Muscle of leg (tissue), 11 donors: ENCODE measurements around the gene P2RY11. TPM values are rescaled to one million over a fixed set of nuclear protein-coding genes. Genes with fewer than 3 reads are reported as not detected.

Source experiments
- DNase-seq: peaks from one replicate; pipeline ENCODE4 v3.0.0; 2013
- H3K27ac ChIP-seq: one replicate; pipeline ENCODE4 v1.5.1; 2013; ENCODE audit warnings: mild to moderate bottlenecking, low read length, control low read depth
- H3K27me3 ChIP-seq: one replicate; pipeline ENCODE4 v1.6.1; 2013; ENCODE audit warnings: low read length; ENCODE audit not compliant: control insufficient read depth, insufficient read depth
- H3K36me3 ChIP-seq: one replicate; pipeline ENCODE4 v1.6.1; 2013; ENCODE audit warnings: low read length; ENCODE audit not compliant: control insufficient read depth, insufficient read depth
- H3K4me1 ChIP-seq: one replicate; pipeline ENCODE4 v1.6.1; 2013; ENCODE audit warnings: low read length; ENCODE audit not compliant: control insufficient read depth, insufficient read depth
- H3K4me3 ChIP-seq: one replicate; pipeline ENCODE4 v1.5.1; 2013; ENCODE audit warnings: low read length, control low read depth
- H3K9me3 ChIP-seq: replicated peaks from 2 replicates; pipeline ENCODE4 v1.6.1; 2013; ENCODE audit warnings: low read depth, low read length; ENCODE audit not compliant: control insufficient read depth
- WGBS: methylation state at CpG from one replicate; pipeline ENCODE4 v1.1.5; 2013; ENCODE audit warnings: missing lambda C conversion rate; ENCODE audit not compliant: insufficient coverage; 5-methylcytosine and 5-hydroxymethylcytosine counted together
- polyA plus RNA-seq, 8 donors: library from polyadenylated mRNA; unstranded; fragments of 120-200 nt; gene quantifications; one replicate each; pipeline versions ENCODE4 v1.2.1 to v1.2.3, GENCODE V29; 2013; ENCODE audit warnings: inconsistent platforms in 1 of 8, low replicate concordance in 1 of 8; ENCODE audit not compliant: insufficient read length in 8 of 8, insufficient read depth in 1 of 8
- total RNA-seq: library from RNA; stranded (reverse); fragments of 120-200 nt; gene quantifications from one replicate; pipeline ENCODE4 v1.2.4, GENCODE V29; 2013

P2RY11 gene
- total and polyA plus RNA-seq, 9 donors = 2.7 to 14.2 (median 9.5) TPM

DNA sequence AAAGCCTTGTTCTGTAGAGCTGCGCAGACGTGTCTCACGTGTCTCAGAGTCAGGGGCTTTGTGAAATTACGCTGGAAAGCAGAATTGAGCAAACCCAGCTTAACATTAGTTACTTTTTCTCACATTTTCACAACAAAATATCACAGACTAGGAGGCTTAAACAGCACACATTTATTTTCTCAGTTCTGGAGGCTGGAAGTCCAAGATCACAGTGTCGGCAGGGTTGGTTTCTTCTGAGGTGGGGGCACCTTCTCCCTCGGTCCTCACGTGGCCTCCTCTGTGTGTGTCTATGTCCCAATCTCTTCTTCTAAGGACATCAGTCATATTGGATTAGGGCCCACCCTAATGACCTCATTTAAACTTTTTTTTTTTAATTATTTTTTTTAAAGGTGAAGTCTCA, 12.9 kb downstream of the P2RY11 start:
- 92% methylated on average over 3 of the region's 7 CpGs for WGBS
- H3K4me3 ChIP-seq = no peak overlapping the region
- no peaks in the 10 kb centered on the region for H3K27me3 ChIP-seq
- H3K36me3 ChIP-seq = peaks cover 2% of the 10 kb centered on the region
- peaks cover 8% of the 10 kb centered on the region for H3K4me1 ChIP-seq
- no peaks in the 10 kb centered on the region for H3K9me3 ChIP-seq
- DNase-seq = no peak
- H3K27ac ChIP-seq = no peak overlapping the region

DNA sequence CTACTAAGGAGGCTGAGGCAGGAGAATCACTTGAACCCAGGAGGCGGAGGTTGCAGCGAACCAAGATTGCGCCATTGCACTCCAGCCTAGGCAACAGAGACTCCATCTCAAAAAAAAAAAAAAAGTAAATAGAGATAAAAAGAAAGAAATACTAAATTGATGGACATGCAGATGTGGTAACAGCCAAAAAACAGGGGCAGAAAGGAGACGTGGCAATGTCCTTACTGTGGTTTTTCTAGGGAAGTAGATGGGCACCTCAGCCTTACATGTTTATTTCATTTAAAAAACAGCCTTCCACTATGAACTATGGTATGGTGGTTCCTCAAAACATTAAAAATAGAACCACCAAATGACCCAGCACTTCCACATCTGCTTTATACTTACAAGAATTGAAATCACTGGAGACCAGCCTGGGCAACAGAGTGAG, 14.7 kb downstream of the P2RY11 start:
- no peak overlapping the region for H3K27ac ChIP-seq
- no peaks in the 10 kb centered on the region for H3K9me3 ChIP-seq
- peak; percentile 66 for DNase-seq
- no peaks in the 10 kb centered on the region for H3K27me3 ChIP-seq
- H3K36me3 ChIP-seq = peaks cover 16% of the 10 kb centered on the region
- no CpG with 5 or more reads among the region's 4 CpGs for WGBS
- no peaks in the 10 kb centered on the region for H3K4me1 ChIP-seq
- no peak overlapping the region for H3K4me3 ChIP-seq

DNA sequence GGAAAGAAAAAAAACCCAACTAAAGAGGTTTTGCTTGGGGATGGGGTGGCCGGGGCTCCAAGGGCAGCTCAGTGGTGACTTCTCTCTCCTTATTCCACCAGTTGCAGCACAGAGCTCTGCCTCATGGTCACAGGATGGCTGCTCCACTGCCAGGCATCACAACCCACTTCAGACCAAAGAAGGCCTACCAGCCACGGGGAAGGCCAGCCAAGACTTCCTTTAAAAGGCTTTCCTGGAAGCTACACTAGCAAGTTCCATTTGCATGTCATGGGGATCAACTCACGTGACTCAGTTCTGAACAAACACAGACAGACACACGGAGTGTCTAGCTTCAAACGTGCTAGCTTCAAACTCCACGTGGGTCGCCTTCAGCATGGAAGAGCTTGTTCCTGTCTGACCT, 21.4 kb downstream of the P2RY11 start:
- no peaks in the 10 kb centered on the region for H3K4me1 ChIP-seq
- whole genome bisulfite sequencing = 88% methylated on average over 2 of the region's 7 CpGs
- H3K9me3 ChIP-seq = no peaks in the 10 kb centered on the region
- H3K27ac ChIP-seq = no peak overlapping the region
- peaks cover 59% of the 10 kb centered on the region for H3K36me3 ChIP-seq
- H3K27me3 ChIP-seq = no peaks in the 10 kb centered on the region
- DNase-seq = no peak
- no peak overlapping the region for H3K4me3 ChIP-seq

DNA sequence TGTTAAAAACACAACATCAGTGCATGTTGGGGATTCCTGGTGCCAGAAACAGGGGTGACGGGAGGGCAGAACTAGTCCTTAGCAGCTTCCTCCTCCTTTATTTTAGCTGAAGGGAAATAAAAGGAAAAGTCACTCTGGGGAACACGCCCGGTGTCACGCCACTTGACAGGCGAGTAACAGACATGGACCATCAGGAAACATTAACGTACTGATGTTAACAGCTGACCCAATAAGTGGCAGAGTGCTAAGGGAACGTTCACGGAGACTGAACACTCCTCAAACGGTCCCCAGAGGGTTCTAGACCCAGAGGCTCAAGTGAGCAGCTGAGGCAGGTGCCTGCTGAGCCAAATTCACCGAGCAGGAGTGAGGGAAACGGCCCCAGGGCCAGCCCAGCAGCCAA, 22.1 kb downstream of the P2RY11 start:
- H3K9me3 ChIP-seq = no peaks in the 10 kb centered on the region
- no peaks in the 10 kb centered on the region for H3K27me3 ChIP-seq
- H3K4me1 ChIP-seq = no peaks in the 10 kb centered on the region
- H3K27ac ChIP-seq = no peak overlapping the region
- H3K4me3 ChIP-seq = no peak overlapping the region
- WGBS = 74% methylated on average over 8 of the region's 11 CpGs
- H3K36me3 ChIP-seq = peaks cover 65% of the 10 kb centered on the region
- DNase-seq = no peak

DNA sequence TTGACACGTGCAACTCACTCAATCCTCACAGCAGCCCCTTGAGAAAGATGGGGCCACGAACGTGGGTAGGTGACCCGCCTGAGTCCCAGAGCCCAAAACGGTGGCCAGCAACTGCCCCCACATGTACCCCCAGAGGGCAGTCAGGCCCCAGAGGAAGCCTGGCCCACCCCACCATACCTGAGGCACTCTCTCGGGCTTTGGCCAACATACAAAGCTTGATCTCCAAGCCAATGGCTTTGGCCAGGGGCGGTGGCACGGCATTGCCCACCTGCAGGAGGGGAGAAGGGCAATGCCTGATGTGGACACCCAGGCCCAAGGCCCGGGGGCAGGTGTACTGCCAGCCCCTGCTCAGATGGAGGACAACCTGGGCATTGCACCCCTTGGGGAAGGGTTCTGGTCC, 22.5 kb downstream of the P2RY11 start:
- no peak overlapping the region for H3K4me3 ChIP-seq

DNA sequence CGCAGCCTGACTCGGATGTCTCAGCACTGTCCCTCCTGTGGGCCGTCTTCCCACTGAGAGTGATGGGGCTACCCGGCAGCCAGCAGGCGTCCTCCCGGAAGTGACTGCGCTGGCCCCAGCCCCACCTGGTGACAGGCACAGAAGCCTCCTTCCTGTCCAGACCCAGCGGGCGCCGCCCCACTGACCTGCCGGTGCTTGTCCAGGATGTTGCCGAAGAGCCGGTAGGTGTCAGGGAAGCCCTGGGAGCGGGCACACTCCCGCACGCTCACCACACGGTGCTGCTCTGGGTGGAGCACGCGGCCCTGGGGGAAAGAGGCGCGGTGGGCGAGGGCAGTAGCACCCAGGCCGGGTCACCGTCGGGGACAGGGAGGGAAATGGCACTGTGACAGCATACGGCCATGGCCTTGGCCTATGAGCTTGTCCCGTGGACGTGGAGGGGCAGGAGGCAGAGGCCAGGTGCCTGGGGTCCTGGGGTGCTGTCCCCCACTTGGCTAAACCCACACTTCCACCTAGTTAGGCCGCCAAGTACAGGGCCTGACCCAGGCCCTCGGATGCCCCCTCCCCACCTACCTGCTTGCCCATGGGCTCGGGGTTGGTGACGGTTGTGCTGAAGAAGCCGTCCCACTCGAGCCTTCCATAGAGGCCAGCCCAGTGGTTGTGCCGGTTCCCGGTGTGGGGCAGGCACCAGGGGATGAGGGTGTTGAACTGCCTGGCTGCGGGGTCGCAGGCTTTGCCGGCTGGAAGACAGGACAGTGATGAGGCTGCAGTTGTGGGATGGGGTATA, 24.2 kb downstream of the P2RY11 start:
- no peak for DNase-seq
- H3K4me1 ChIP-seq = no peaks in the 10 kb centered on the region
- H3K27me3 ChIP-seq = no peaks in the 10 kb centered on the region
- H3K4me3 ChIP-seq = no peak overlapping the region
- H3K9me3 ChIP-seq = no peaks in the 10 kb centered on the region
- WGBS = 93% methylated on average over 32 of the region's 39 CpGs
- H3K27ac ChIP-seq = no peak overlapping the region
- peaks cover 75% of the 10 kb centered on the region for H3K36me3 ChIP-seq

More for the DNA sequence above, 22.5 kb downstream of the P2RY11 start:
- 88% methylated on average over 7 of the region's 9 CpGs for WGBS
- no peak overlapping the region for H3K27ac ChIP-seq
- no peak for DNase-seq
- H3K9me3 ChIP-seq = no peaks in the 10 kb centered on the region
- no peaks in the 10 kb centered on the region for H3K27me3 ChIP-seq
- H3K36me3 ChIP-seq = peaks cover 70% of the 10 kb centered on the region
- H3K4me1 ChIP-seq = no peaks in the 10 kb centered on the region

DNA sequence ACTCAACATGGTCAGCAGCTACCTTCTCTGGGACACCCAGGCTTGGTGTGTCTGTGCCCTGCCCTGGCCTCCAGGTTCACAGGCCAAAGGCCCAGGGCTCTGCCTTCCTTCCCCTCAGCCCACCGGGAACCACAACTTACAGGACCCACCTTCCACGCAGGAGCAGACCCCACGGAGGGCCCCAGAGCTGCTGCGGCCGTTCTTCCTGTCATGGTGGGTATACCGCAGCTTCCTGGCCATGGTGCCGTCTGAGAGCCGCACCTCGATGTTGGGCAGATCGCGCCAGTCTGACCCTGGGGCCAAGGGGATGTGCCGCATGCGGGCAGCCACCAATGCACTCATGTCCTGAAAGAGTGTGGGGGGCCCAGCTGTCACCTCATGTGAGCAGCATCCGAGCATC, 25.4 kb downstream of the P2RY11 start:
- H3K27me3 ChIP-seq = no peaks in the 10 kb centered on the region
- DNase-seq = no peak
- 93% methylated on average over 14 of the region's 14 CpGs for WGBS
- no peaks in the 10 kb centered on the region for H3K9me3 ChIP-seq
- no peaks in the 10 kb centered on the region for H3K4me1 ChIP-seq
- H3K36me3 ChIP-seq = peaks cover 81% of the 10 kb centered on the region
- H3K27ac ChIP-seq = no peak overlapping the region
- no peak overlapping the region for H3K4me3 ChIP-seq

DNA sequence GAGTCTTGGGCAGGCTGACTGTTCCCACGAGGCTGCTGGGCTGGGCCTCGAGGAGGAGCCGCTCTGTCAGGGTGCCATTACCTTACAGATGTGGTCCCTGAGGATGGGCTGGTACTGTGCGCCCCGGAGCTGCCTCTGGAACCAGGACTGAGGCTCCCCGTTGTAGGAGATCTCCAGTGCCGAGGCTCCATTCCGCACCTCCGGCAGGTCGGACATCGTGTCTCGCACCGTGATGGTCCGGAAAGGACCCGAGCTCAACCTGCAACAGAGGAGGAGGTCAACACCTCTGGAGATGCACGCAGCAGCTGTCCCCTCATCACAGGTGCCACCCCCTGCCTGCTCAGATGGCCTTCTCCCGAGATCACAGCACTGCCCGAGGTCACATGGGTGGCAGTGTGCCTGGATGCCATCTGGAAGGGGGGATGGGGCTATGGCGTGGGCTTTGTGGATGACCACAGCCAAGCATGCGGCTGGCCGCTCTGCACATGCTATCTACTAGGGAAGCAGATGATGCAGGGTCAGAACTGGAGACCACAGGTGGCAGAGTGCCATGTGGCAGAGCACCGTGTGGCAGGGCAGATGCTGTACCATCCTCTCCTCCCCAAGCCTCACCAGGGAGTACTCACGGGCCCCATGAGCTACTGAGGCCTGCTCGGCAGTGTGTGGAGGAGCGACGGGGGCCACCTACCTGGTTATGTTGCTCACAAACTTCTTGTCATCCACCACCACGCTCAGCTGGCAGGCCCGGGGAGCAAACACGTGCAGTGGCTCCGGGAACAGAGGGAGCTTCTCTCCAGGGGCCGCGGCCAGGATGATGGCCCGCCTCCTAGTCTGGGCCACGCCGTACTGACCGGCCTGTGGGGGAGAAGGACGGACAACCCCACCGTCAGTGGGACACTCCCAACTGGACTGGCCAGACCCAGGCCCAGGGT, 26.5 kb downstream of the P2RY11 start:
- H3K9me3 ChIP-seq = no peaks in the 10 kb centered on the region
- no peak for DNase-seq
- no peak overlapping the region for H3K4me3 ChIP-seq
- H3K4me1 ChIP-seq = no peaks in the 10 kb centered on the region
- H3K27ac ChIP-seq = no peak overlapping the region
- H3K36me3 ChIP-seq = peaks cover 87% of the 10 kb centered on the region
- H3K27me3 ChIP-seq = no peaks in the 10 kb centered on the region
- WGBS = 84% methylated on average over 33 of the region's 38 CpGs

DNA sequence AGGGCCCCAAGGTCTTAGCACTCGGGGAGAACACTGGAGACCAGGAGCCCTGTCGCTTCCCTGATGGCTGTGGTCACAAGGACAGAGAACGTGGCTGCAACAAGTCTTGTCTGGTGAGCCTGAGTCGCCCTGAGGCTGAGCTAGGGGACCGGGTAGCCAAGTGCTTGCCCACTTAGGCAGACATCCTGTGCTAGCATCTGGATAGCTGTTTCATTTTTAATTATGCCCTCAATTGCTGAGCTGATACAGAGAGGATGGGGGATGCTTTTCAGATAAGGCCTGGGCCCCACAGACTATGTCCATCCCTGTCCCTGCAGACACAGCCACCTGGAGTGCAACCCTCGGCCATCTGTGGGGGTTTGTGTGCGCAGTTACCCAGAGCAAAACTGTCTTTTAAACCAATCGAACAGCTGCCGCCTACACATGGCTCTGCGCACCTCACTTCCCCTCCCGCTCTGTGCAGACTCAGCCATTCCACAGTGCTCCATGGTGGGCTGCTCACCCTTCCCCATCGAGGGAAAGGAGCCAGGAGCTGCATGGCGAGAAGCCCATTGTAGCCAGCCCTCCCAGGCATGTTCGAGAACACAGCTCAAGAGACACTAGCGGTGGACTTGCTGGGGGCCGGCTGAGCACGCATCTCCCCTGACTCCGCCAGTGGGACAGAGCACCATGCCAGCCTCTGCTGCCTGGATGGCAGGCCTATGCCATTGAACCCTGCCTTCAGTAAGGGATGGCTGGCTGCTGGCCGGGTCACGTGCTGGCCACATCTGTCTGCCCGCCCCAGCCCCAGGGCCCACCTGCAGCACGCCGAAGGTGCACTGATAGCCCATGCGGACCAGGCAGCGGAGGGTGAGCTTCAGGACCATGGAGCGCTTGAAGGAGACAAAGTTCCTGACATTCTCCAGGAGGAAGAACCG, 27.6 kb downstream of the P2RY11 start:
- no peaks in the 10 kb centered on the region for H3K9me3 ChIP-seq
- whole genome bisulfite sequencing = 91% methylated on average over 27 of the region's 27 CpGs

More for the DNA sequence above, 27.6 kb downstream of the P2RY11 start:
- no peak for DNase-seq
- no peak overlapping the region for H3K27ac ChIP-seq
- no peaks in the 10 kb centered on the region for H3K4me1 ChIP-seq
- no peaks in the 10 kb centered on the region for H3K27me3 ChIP-seq
- H3K4me3 ChIP-seq = no peak overlapping the region
- peaks cover 88% of the 10 kb centered on the region for H3K36me3 ChIP-seq
